Psoas muscle (tissue), 8 donors: ENCODE data around the gene BIRC6. TPM values are rescaled to one million over a fixed set of nuclear protein-coding genes. Genes with fewer than 3 reads are reported as not detected.

ENCODE experiments used
- ATAC-seq, 4 donors: fragments of 200-7000 bp; cut with Tn5 transposase; one replicate each; pipeline ENCODE4 v1.9.1; 2020; ENCODE audit warnings: moderate library complexity in 3 of 4, mild to moderate bottlenecking in 2 of 4
- DNase-seq, 2 donors: peaks; one replicate each; pipeline ENCODE4 v3.0.0-alpha.2; 2020
- H3K27ac ChIP-seq: fragments of 200-600 bp; one replicate; pipeline ENCODE4 v1.8.0; 2022
- H3K27me3 ChIP-seq, 3 donors: fragments of 200-600 bp in 1 of 3; one replicate each; pipeline versions ENCODE4 v1.6.1 to v1.8.0; 2013 to 2022; ENCODE audit warnings: low read length in 2 of 3, mild to moderate bottlenecking in 2 of 3, moderate library complexity in 1 of 3; ENCODE audit not compliant: insufficient read depth in 3 of 3
- H3K36me3 ChIP-seq, 2 donors: fragments of 200-600 bp in 1 of 2; one replicate each; pipeline versions ENCODE4 v1.6.1 to v1.8.0; 2013 to 2022; ENCODE audit warnings: low read depth in 1 of 2, mild to moderate bottlenecking in 1 of 2, moderate library complexity in 1 of 2; ENCODE audit not compliant: insufficient read depth in 1 of 2
- H3K4me1 ChIP-seq: fragments of 200-600 bp; one replicate; pipeline ENCODE4 v1.8.0; 2022
- H3K4me3 ChIP-seq: fragments of 200-600 bp; one replicate; pipeline ENCODE4 v1.8.0; 2022; ENCODE audit warnings: mild to moderate bottlenecking
- H3K9me3 ChIP-seq: fragments of 200-600 bp; one replicate; pipeline ENCODE4 v1.8.0; 2022
- CTCF ChIP-seq: fragments of 200-600 bp; IDR thresholded peaks from one replicate; pipeline ENCODE4 v1.8.0; 2022; ENCODE audit warnings: antibody characterized with exemption
- WGBS, 3 donors: extraction: QIAGEN DNeasy Blood & Tissue Kit; methylation state at CpG; one replicate each; pipeline versions ENCODE4 v1.1.6 to v1.1.7; 2013; 5-methylcytosine and 5-hydroxymethylcytosine counted together
- intact Hi-C, 2 donors: fragments of 100-400 bp; cut with DNase I; formaldehyde crosslinking; loops; one replicate each; pipeline versions ENCODE4 v1.11.0 to v1.14.2; 2022
- polyA plus RNA-seq, 3 donors: library from polyadenylated mRNA; stranded (reverse); fragments of 200-250 nt; gene quantifications; one replicate each; pipeline ENCODE4 v1.2.3, GENCODE V29; 2013
- total RNA-seq, 4 donors: library from RNA; stranded (reverse); fragmentation: NEBNext Ultra II Directional in 2 of 4; extraction: Animal tissue kit (Norgen Biotek cat#: 25700) in 2 of 4; gene quantifications; one replicate each; pipeline versions ENCODE4 v1.2.1 to v1.2.4, GENCODE V29; 2021 to 2023
- donor health status: healthy with polysubstance abuse.
- donor health status: DM: no; HTN: no; CAD: no; lungs with moderate emphysema.
- donor health status: Bipolar disorder and iron deficiency.
- donor health status: healthy.
- donor health status: DM: yes; HTN: yes; CAD: no.
- donor health status: DM: no; HTN: no; CAD: no.
- donor health status: DM: no; HTN: no; CAD: no.
- donor health status: DM: yes; HTN: yes; CAD: no.

Gene BIRC6
- total and polyA plus RNA-seq, 7 donors, result 11.1 to 66.7 (median 38.1) TPM

- Histone ChIP-seq H3K36me3 (peaks cover 0 to 90% of the 10 kb centered on the region in 2 donors), H3K27me3 (no peaks in the 10 kb centered on the region), H3K9me3 (no peaks in the 10 kb centered on the region), H3K4me3 (no peak overlapping the region), H3K27ac (no peak overlapping the region), H3K4me1 (no peaks in the 10 kb centered on the region)
- DNase-seq (no peak), ATAC-seq (no peak)
- no peak for TF ChIP-seq CTCF
- intact Hi-C loops, result no loop called here
- WGBS, 3 donors, result 78 to 94% (median 79%) methylated on average over 3 of the region's 3 CpGs
Measured at GRCh38 chr2:32474381-32474780, 117.6 kb downstream of the BIRC6 start.

GRCh38 chr2:32478889-32479620, 122.2 kb downstream of the BIRC6 start:
- Histone ChIP-seq H3K27me3 (no peaks in the 10 kb centered on the region), H3K4me3 (no peak overlapping the region), H3K27ac (no peak overlapping the region), H3K9me3 (no peaks in the 10 kb centered on the region), H3K4me1 (no peaks in the 10 kb centered on the region), H3K36me3 (peaks cover 2 to 96% of the 10 kb centered on the region in 2 donors)
- ATAC-seq (no peak), DNase-seq (no peak)
- TF ChIP-seq CTCF, result no peak
- WGBS, 3 donors, result 93 to 95% (median 95%) methylated on average over 8 of the region's 8 CpGs
- intact Hi-C loops, result no loop called here

- DNase-seq, result no peak
- H3K9me3 ChIP-seq, result no peaks in the 10 kb centered on the region
- no peak overlapping the region for H3K27ac ChIP-seq
- no peak for TF ChIP-seq CTCF
- no peak overlapping the region for H3K4me3 ChIP-seq
- ATAC-seq, result no peak
- no peaks in the 10 kb centered on the region for H3K4me1 ChIP-seq
- intact Hi-C loops, result no loop called here
- H3K27me3 ChIP-seq, result no peaks in the 10 kb centered on the region
- WGBS, 3 donors, result 82 to 96% (median 84%) methylated on average over 5 of the region's 5 CpGs
- H3K36me3 ChIP-seq, result peaks cover 3 to 96% of the 10 kb centered on the region in 2 donors
Measured at GRCh38 chr2:32479993-32480392, 123.2 kb downstream of the BIRC6 start.

GRCh38 chr2:32482471-32482870, 125.6 kb downstream of the BIRC6 start:
- intact Hi-C loops, result no loop called here
- Histone ChIP-seq H3K27me3 (no peaks in the 10 kb centered on the region), H3K9me3 (no peaks in the 10 kb centered on the region), H3K4me3 (no peak overlapping the region), H3K36me3 (peaks cover 3 to 99% of the 10 kb centered on the region in 2 donors), H3K4me1 (no peaks in the 10 kb centered on the region), H3K27ac (no peak overlapping the region)
- no peak for TF ChIP-seq CTCF
- ATAC-seq, result peak in 1 of 4 donors; percentile 45
- WGBS, 3 donors, result 48 to 81% (median 68%) methylated on average over 4 of the region's 4 CpGs
- no peak for DNase-seq

- 58 to 65% (median 64%) methylated on average over 4 of the region's 4 CpGs for WGBS, 3 donors
- peak; percentile 42 to 84 (median 76) for ATAC-seq
- intact Hi-C loops, result no loop called here
- no peaks in the 10 kb centered on the region for H3K27me3 ChIP-seq
- H3K9me3 ChIP-seq, result no peaks in the 10 kb centered on the region
- no peak for DNase-seq
- no peak for TF ChIP-seq CTCF
- H3K4me3 ChIP-seq, result no peak overlapping the region
- H3K36me3 ChIP-seq, result peaks cover 4 to 99% of the 10 kb centered on the region in 2 donors
- H3K4me1 ChIP-seq, result no peaks in the 10 kb centered on the region
- H3K27ac ChIP-seq, result no peak overlapping the region
Measured at GRCh38 chr2:32484937-32485336, 128.1 kb downstream of the BIRC6 start.
